Thoracic aorta endothelial cell (primary cell): ENCODE measurements around the gene LHFPL2. TPM values are rescaled to one million over a fixed set of nuclear protein-coding genes. Genes with fewer than 3 reads are reported as not detected.

Experiments
- total RNA-seq: library from RNA; depleted of rRNA; stranded (reverse); fragments of >200 nt; gene quantifications from 2 replicates; pipeline ENCODE4 v1.2.3, GENCODE V29; 2012

The LHFPL2 gene, protein sequence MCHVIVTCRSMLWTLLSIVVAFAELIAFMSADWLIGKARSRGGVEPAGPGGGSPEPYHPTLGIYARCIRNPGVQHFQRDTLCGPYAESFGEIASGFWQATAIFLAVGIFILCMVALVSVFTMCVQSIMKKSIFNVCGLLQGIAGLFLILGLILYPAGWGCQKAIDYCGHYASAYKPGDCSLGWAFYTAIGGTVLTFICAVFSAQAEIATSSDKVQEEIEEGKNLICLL
- 51.8 and 64.5 TPM in 2 replicates for total RNA-seq

DNA sequence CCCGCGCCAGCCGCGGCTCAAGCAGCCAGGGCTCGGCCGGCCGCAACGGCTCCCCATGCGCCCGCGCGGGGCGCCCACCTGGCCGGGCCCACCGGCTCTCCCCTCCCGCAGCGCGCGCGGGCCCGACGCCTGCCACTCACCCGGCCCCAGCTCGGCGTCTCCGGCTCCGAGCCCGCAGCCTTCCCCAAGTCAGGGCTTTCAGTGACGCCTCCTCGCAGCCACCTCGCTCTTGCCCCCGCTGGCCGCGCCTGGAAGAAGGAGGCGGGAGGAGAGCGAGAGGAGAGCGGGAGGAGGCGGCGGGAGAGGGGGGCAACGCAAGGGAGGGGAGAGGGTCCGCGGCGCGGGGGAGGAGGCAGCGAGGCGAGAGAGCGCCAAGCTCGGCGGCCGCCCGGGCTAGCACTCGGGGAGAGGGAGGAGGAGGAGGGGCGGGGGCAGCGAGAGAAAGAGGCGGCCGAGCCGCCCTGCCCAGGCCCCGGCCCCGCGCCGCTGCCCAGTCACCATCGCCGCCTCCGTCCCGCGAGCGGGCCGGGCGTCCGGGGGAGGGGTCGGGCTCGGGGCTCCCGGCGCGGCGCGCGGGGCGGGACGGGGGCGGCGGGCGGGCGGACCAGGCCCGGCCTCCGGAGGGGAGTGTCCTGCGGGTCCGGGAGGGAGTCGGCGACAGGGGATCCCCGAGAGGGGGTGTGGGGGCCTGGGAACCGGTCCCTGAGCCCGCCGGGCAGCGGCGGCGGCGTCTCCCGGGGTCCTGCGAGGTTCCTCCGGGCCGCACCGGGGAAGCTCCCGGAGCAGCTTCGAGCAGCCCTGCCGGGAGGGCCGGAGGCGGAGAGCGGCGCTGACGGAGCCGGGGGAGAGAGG, at the start of gene LHFPL2:
Gene LHFPL2, minus strand, starts transcription at position 414 of the 852 bp plus-strand sequence. CDS start 138,559 bp downstream, outside the sequence.

